Activated effector memory CD4-positive, alpha-beta T cell treated with Interleukin-2 at 50 U/mL for 16 hours (primary cell): Measurements from ENCODE around the gene NOPCHAP1.
"Not testable (repeated sequence)": the region's sequence is repeated elsewhere in the genome, so short reads cannot be mapped to it uniquely, and the experiment has no call there.

Source experiments
- DNase-seq: peaks from one replicate; pipeline ENCODE4 v3.0.0-alpha.2; 2020

Gene NOPCHAP1

DNA sequence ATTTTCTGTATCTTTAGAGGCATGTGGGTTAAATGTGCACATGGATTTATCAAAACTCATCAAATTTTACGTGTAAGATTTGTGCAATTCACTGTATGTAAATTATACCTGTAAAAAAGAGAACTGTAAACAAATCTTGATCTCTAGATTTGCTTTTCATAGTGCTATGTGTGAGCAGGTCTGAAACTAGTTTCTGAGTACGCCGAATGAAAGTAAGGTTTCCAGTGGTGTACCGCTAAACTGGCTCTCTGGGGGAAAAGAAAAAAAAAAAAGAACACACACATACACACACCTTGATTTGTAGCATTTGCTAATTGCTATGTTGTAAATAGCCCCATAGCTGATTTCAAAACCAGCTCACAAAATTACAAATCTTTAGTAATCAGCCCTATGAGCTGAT lies 19.4 kb upstream of the NOPCHAP1 start:
- no peak for DNase-seq

DNA sequence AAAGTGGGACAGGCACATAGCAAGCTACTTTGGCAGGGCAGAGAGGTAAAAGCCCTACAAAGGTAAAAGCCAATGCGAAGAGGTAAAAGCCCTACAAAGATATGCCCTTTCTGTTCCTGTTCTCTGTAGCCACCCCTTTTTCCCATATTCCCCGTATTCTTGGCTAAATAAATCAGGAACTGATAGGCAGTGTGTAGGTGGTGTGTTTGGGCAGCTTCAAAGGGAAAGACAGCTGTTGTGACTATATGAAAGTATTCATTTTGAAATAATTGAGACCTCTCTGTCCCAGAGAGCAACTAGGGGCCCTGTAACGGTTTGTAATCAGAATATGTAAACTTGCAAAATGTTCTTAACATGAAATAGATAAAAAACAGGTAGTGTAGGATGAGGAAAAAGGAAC lies 16.8 kb upstream of the NOPCHAP1 start:
- no peak for DNase-seq

DNA sequence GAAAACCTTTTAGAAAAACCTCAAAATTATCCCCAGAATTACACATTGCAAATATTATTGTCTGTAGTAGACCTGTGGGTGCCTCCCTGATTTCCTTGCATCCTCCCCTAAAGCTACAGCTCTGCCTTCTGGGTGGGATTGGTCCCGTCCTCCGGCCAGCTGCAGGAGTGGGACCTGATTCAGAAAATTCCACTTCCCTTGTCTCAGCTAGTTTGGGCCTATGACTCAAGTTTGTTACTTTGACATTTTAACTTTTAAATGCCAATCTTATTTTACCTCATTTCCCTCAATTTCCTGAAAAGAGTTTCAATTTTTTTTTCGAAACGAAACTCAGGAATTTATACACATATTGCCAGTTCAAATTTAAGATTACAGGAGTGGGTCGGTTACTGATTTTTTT lies 14.8 kb upstream of the NOPCHAP1 start:
- no peak for DNase-seq

DNA sequence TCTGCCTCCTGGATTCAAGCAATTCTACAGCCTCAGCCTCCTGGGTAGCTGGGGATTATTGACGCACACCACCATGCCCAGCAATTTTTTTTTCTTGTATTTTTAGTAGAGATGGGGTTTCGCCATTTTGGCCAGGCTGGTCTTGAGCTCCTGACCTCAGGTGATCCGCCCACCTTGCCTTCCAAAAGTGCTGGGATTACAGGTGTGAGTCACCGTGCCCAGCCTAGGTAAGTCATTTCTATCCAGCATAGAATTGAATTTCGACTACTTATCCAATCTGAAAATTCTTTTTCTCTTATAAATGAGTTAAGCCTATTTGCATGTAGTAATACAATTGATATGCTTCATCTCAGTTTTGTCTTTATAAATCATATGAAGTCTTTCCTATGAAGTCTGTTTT lies 12.9 kb upstream of the NOPCHAP1 start:
- no peak for DNase-seq

DNA sequence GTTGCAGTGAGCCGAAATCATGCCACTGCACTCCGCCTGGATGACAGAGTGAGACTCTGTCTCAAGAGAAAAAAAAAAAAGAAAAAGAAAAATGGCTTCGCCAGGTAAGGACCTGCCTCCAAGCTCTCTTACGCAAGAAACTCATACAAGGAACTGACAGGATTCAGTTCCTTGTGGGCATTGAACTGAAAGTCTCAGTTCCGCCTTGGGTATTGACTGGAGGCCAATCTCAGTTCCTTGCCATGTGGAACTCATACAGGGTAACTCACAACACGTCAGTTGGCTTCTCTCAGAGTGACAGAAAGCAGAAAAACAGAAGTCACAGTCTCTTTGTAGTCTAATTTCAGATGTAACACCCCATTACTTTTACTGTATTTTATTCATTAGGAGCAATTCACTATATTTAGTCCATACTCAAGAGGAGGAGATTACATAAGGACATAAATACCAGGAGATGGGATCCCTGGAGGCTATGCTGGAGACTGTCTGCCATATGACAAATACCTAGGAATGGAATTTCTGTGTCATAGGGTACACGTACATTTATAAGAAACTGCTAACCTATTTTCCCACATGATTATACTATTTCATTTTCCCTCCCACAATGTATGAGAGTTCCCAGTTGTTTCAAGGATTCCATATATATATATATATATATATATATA lies 11.4 kb upstream of the NOPCHAP1 start:
- no peak for DNase-seq

DNA sequence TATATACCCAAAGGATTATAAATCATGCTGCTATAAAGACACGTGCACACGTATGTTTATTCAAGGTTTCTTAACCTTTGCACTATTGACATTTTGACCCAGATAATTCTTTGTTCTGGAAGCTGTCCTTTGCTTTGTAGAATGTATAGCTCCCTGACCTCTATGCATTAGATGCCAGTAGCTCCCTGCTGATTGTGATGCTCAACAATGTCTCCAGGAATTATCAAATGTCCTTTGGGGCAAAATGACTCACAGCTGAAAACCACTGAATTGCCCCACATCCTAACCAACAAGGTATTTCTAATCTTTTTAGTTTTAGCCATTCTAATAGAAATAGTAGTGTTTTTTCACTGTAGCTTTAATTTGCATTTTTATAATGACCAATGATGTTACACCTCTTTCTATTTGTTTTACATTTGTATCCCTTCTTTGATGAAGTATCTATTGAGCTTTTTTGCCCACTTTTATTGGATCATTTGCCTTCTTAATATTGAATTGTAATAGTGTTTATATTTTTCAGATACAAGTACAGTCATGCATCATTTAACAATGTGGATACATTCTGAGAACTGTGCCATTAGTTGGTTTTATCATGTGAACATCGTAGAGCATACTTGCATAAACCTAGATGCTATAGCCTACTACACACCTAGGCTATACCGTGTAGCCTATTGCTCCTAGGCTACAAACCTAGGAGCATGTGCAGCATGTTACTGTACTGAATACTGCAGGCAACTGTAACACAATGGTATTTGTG lies 10.4 kb upstream of the NOPCHAP1 start:
- no peak for DNase-seq

DNA sequence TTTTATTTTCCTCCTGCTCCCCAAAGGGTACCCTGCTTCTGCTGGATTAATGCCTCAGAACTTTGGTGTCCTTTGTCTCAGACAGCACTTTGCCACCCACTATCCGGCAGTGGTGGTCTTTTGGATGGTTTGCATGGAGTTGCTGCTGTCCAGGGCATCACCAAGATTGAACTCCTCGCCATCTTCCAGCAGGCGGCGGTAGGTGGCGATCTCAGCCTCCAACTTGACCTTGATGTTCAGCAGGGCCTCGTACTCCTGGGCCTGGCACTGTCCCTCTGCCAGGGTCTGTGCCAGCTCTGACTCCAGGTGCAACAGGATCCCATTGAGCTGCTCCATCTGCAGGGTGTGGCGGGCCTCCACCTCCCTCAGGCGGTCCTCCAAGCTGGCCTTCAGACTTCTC lies 9.4 kb upstream of the NOPCHAP1 start:
- DNase-seq = no peak

DNA sequence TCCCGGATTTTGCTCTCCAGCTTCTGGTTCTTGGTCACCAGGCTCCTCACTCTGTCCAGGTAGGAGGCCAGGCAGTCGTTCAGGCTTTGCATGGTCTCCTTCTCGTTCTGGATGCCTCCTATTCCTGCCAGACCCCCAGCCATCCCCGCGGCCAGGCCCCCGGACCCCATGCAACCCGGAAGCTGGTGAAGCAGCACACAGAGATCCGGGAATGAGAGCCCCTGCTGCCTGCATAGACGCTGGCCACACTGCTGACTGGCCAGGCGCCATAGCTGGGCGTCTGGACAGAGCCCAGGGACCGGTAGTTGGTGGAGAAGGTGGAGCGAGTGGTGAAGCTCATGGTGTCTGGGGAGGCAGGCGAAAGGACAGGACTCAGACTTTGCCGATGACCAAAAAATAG lies 8.4 kb upstream of the NOPCHAP1 start:
- not testable (repeated sequence) for DNase-seq

DNA sequence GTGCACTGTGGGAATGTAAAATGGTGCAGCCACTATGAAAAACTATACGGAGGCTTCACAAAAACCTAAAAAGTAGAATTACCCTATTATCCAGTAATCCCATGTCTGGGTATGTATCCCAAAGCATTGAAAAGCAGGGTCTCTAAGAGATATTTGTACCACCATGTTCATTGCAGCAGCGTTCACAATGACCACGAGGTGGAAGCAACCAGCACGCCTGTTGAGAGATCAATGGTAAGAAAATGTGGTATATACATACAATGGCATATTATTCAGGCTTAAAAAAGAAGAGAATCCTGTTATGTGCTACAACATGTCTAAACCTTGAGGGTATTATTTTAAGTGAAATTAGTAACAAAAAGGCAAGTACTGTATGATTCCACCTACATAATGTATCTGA lies 910 bp upstream of the NOPCHAP1 start:
- no peak for DNase-seq

DNA sequence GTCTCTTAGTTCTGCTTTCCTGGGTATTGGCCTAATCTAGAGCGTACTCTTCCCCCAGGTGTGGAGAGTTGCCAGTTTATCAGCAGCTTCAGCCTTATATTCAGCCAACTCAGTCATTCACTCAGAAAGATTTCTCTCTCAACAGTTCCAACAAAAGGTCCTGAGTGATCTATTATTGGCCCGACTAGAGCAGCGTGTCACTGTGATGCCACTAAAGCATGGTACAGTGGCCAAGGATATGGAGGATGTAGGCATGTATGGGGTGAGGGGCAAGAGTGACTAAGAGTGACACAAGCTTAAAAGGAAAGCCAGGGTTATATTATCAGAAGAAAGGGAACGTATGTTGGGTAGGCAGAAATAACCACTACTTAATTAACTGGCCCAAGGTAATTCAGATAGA lies 4.8 kb downstream of the NOPCHAP1 start:
- no peak for DNase-seq

DNA sequence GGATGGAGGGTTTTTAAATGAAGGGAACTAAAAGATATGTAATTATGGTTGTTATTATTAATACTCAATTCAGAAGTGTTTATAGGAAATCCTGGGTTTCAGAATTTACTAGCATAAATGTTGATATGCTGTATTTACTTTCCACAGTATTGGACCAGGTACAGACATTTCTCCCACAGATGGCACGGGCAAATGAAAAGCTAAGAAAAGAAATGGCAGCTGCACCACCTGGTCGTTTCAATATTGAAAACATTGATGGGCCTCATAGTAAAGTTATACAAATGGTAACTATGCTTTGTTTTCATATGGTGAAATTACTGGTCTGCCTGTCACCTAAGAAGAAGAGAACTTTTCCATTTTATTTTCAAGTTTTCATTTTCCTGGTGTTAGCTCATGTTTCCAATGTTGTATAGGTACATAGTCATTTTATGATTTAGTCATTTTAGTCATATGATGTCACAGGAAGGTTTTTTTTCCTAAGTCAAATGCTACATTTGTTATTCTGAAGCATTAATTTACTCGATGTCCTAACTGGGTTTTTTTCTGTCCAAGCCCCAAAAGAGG lies 5.5 kb downstream of the NOPCHAP1 start:
- DNase-seq = no peak

DNA sequence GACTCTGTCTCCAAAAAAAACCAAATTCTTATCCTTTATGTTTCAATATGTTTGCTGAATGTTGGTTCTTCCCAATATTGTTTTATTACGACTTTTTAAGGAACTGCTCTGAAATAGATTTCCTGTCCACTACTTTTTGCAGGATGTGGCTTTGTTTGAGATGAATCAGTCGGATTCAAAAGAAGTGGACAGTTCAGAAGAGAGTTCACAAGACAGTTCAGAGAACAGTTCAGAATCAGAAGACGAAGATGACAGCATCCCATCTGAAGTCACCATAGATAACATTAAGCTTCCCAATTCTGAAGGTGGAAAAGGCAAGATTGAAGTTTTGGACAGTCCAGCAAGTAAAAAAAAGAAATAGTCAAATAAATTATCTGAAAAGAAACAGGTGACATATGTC lies 8.2 kb downstream of the NOPCHAP1 start:
- DNase-seq = no peak

DNA sequence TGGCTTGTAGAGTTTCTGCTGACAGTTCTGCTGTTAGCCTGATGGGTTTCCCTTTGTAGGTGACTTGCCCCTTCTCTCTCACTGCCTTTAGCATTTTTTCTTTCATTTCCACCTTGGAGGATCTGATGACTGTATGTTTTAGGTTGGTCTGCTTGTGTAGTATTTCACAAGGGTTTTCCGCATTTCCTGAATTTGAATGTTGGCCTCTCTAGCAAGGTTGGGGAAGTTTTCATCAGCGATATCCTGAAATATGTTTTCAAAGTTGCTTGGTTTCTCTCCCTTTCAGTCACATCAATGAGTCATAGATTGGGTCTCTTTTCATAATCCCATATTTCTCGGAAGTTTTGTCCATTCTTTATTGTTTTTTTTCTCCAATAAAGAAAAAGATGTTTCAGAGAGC lies 11.4 kb downstream of the NOPCHAP1 start:
- no peak for DNase-seq

DNA sequence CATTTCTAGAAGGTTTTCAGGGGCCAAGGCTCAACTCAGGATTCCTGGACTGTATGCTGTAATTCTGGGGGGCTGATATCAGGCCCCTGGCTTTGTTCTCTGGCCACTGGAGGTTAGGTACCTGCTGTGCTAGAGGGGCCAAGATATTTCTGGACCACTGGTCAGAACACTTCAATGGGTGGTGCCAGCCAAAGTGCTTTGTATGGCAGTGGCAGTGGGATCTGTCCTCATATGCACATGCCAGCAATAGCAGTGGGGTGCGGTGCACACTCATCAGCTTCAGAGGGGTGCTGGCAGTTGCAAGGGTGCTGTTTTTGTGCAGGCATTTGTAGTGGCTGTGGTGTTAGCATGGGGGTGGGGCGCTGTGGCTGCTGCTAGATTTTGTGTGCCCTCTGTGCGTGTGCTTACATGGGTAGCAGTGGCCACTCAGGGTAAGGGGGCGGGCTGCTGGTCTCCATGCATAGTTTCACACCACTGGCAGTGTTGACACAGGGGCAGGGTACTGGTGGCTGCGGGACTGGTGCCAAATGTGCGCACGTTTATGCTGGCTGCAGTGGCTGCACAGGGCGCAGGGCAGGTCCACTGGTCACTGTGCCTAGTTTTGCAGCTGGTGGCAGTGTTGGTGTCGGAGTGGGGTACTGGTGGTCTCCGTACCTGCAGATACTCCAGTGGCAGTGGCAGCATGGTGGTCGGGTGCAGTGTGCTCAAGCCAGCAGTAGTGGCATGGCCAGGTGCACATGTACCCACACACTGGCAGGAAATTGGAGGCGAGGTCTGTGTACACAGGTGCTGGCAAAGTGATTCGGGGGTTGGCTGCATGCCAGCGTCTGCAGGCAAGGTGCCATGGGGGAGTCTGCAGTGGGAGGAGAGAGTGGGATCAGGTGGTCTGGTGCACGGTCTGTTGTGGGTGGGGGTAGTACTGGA lies 12.6 kb downstream of the NOPCHAP1 start:
- DNase-seq = no peak

DNA sequence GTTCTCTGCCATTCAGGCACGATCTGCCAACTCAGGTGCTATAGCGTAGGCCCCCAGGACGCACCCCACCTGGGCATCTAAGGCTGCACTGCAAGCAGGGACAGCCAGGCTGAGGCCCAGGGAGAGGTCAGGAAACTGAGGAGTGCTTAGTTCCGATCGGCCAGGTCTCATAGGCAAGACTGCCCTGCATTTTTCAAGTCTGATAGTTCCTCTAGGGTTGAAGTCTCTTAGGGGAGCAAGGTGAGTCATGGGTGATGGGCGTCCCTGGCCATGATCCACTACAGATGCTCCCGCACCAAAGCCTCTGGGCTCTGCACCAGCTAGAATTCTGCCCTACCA lies 13.2 kb downstream of the NOPCHAP1 start:
- no peak for DNase-seq

DNA sequence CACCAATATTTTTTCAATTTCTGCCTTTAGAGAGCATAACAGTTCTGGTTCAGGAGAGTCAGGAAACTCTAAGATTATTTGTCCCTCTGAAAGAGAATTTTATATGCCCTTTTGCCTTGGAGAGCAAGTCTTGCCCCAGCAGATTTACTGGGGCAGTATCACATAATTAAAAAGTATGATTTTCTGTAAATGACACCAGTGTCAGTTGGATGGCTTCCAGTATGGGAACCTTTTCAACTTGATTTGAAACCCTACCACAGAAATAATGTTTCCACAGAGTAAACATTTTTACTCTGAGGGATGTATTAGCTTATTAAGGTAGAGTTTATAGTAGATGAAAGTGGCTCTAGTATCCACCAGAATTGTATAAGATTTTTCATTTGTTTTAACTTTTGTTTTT lies 15.4 kb downstream of the NOPCHAP1 start:
- DNase-seq = no peak

DNA sequence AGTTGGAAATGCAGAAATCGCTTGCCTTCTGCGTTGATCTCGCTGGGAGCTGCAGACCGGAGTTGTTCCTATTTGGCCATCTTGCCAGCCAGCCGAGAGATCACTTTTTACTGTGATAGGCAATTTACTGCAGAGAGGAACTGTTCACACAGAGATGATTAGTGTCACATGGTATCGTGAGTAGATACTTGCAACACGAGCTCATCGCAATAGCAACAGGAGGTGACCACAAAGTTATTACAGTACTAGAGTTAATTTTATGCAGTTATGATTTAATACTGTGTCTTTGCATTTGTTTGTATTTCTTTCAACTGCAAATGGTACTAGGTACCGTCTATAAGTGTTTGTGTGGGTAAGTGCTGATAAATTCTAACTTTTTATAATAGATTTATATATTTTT lies 27.8 kb downstream of the NOPCHAP1 start:
- no peak for DNase-seq

DNA sequence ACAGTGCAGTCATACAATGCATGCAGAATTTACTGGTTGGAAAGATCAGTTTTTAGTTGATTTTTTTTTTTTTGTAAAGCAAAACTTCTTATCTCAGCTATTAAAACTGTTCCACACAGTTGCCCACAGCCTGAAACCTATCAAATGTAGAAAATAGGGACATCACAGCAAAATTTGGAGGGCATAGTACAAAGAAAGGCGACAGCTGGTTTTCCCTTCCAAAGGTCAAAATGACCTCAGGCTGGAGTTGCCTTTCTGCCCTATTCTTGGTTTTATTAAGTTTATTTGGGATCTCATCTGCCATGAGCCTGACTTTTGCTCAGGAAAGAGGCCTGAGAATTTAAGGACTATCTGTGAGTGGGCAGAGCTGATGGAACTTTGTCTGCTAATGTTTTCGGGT lies 28.5 kb downstream of the NOPCHAP1 start:
- no peak for DNase-seq

DNA sequence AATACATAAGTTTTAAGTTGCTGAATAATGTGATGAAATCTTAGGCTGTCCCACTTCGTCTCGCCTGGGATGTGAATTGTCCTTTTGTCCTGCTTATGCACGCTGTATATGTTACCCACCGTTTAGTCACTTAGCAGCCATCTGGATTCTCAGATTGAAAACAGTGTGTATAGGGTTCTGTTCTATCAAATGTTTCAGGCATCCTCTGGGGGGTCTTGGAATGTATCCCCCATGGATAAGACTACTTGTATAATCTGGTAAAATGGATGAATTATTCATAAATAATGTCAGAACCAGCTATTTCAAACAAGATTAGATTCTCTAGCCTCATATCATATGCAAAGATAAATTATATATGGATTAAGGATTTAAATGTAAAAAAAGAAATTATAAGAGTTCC lies 29.4 kb downstream of the NOPCHAP1 start:
- no peak for DNase-seq

DNA sequence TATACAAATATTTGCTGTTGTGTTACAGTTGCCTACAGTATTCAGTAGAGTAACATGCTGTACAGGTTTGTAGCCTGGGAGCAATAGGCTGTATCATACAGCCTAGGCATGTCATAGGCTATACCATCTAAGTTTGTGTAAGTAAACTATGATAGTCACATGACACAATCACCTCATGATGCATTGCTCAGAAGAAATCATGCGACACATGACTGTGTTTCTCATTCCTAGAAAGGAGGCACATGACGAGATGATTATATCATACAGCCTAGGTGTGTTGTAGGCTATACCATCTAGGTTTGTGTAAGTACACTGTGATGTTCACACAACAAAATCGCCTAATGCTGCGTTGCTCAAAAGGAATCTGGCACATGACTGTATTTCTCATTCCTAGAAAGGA lies 31.9 kb downstream of the NOPCHAP1 start:
- no peak for DNase-seq

DNA sequence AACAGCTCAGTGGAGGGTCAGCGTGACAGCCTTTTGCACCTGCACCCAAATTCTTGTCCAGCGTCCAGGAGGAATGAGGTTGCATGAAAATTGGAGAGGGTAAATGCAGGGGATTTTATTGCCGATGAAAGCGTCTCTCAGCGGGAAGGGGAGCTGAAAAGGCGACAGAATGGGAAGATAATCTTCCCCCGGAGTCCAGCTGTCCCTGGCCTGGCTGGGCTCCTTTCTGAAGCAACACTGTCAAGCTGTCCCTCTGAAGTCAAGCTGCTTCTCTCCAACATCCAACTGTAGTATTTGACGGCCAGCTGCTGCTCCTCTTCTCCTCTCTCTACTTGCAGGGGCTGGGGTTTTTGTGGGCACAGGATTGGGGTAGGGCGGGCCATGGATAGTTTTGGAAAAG lies 32.7 kb downstream of the NOPCHAP1 start:
- DNase-seq = no peak

DNA sequence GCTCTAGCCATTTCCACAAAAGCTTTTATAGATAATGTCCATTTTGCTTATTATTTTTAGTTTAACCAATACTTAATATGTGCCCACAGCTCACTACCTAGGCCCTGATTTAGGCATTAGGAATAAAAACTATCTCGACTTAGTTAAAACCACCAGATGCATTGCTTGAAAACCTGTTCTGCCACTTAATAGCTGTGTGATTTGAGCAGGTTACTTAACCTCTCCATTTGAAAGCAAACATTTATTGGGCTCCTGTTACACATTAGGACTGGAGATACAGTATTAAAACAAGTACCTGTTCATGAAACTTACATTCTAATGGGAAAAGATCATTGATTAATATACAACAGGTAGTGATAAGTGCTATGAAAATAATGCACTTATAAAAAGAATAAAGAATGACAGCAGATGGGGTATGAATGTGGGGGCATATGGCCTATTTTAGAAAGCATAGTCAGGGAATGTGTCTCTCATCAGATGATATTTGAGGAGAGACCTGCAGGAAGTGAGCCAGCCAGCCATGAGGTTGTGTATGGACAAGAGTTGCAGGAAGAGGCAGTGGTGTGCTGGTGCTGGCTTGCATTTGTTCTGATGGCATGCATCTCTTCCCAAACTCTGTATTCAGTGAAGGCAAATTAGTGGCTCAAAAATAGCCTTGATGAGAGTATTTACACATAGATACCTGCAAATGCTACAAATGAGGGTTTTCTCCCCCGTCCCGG lies 34.3 kb downstream of the NOPCHAP1 start:
- no peak for DNase-seq

DNA sequence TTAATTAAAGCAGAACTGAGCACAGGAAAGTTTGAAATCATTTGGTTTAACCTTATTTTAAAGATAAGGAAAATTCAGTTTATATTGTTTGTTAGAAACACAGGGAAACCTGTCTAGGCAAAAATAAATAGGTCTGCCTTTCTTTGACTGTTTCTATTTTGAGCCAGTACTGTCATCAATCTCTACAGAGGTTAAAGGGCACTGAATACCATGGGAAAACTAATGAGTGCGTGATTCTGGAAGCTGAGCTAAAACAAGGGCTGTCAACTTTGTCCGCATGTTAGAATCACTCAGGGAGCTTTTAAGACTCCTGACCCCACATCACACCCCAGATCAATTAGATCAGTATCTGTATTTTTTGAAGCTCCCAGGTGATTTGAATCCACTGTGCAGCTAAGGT lies 38.8 kb downstream of the NOPCHAP1 start:
- no peak for DNase-seq
